ENCODE results near the gene GHR. TPM values are rescaled to one million over a fixed set of nuclear protein-coding genes. Genes with fewer than 3 reads are reported as not detected.

The GHR gene
- total and polyA plus RNA-seq, 2 of the 8 experiments (the other 6 are each of a cell fraction or from before 2014, with no cell fraction given), result 0.15 to 0.19 TPM

- ChIA-PET CTCF (ENCODE audit: partially characterized antibody) (interaction anchor here (0.6 to 5.6 kb wide), 46 partner anchors 8 to 1016 kb away, joined by 3 to 26 read pairs (median 4); partner anchors contain the start of gene GHR), POLR2A (ENCODE audit: partially characterized antibody) (no interaction called here)
- 47% methylated on average over 4 of the region's 4 CpGs; no CpG with 5 or more reads in 1 of the 2 experiments for WGBS, 2 experiments (ENCODE audit: extremely low coverage in 1 of 2, insufficient coverage in 1 of 2, insufficient read length in 1 of 2, insufficient replicate concordance in 2 of 2, low coverage in 1 of 2, low lambda C conversion rate in 2 of 2, missing lambda C conversion rate in 1 of 2)
- Histone ChIP-seq H3K18ac (ENCODE audit: extremely low read depth, low read length) (no peak overlapping the region), H2BK20ac (ENCODE audit: low read length) (no peak overlapping the region), H3K56ac (replicated peaks; ENCODE audit: insufficient read length, low read depth, low read length) (no peak overlapping the region), H3K36me3 (ENCODE audit: control insufficient read depth in 2 of 4, insufficient read depth in 4 of 4, low read length in 3 of 4) (no peaks in the 10 kb centered on the region), H3K4ac (replicated peaks; ENCODE audit: insufficient read length, low read depth, low read length) (no peak overlapping the region), H2AK5ac (ENCODE audit: low read depth, low read length) (no peak overlapping the region), H2AFZ (ENCODE audit: low read length) (no peak overlapping the region), H2BK12ac (ENCODE audit: low read depth, low read length) (no peak overlapping the region), H3K14ac (ENCODE audit: insufficient read length) (no peak overlapping the region), H2BK120ac (replicated peaks; ENCODE audit: low read depth, low read length) (no peak overlapping the region), H4K5ac (ENCODE audit: insufficient read length, low read depth, low read length) (no peak overlapping the region), H3K23ac (ENCODE audit: insufficient read length) (no peak overlapping the region), H2BK15ac (ENCODE audit: low read length) (no peak overlapping the region), H3K4me2 (ENCODE audit: insufficient read depth in 1 of 2, low read depth in 2 of 2, low read length in 2 of 2) (no peak overlapping the region), H3K4me3 (ENCODE audit: extremely low read depth in 1 of 4, insufficient read depth in 2 of 4, low read depth in 3 of 4, low read length in 4 of 4) (no peak overlapping the region), H3K27me3 (replicated peaks in 1 of 4; ENCODE audit: control insufficient read depth in 3 of 4, extremely low read depth in 1 of 4, insufficient read depth in 3 of 4, low read length in 3 of 4) (no peaks in the 10 kb centered on the region), H3K27ac (ENCODE audit: low read depth, low read length) (no peak overlapping the region), H4K91ac (replicated peaks; ENCODE audit: insufficient read length, low read length) (no peak overlapping the region), H3K9ac (replicated peaks in 1 of 4; ENCODE audit: extremely low read depth in 1 of 4, low read depth in 3 of 4, low read length in 3 of 4) (no peak overlapping the region), H3K23me2 (ENCODE audit: low read depth, low read length) (no peaks in the 10 kb centered on the region), H3K79me1 (ENCODE audit: low read depth, low read length) (no peaks in the 10 kb centered on the region), H3K4me1 (replicated peaks in 1 of 4; ENCODE audit: control insufficient read depth in 3 of 4, insufficient read depth in 4 of 4, low read length in 3 of 4) (peaks cover 0 to 3% (median 0%) of the 10 kb centered on the region in 4 experiments; a peak in 1 of 7 replicates), H4K20me1 (replicated peaks in 1 of 2; ENCODE audit: control insufficient read depth in 1 of 2, insufficient read depth in 2 of 2, low read length in 2 of 2) (no peaks in the 10 kb centered on the region), H2BK5ac (ENCODE audit: low read depth, low read length) (no peak overlapping the region), H3K79me2 (ENCODE audit: control insufficient read depth in 1 of 2, insufficient read depth in 2 of 2, low read length in 2 of 2) (no peaks in the 10 kb centered on the region), H4K8ac (ENCODE audit: extremely low read depth, insufficient read depth, low read length) (no peak overlapping the region), H3K9me3 (ENCODE audit: insufficient read depth in 2 of 2, low read depth in 1 of 2, low read length in 1 of 2) (no peaks in the 10 kb centered on the region)
- peak in 1 of 2 experiments; percentile 54 for DNase-seq (ENCODE audit: low read depth in 1 of 2, low spot score in 2 of 2)
- FAIRE-seq, result peak; percentile 65
- TF ChIP-seq HDAC2 (IDR thresholded peaks at IDR 0.05; ENCODE audit: borderline replicate concordance in 1 of 2, low read depth in 2 of 2, low read length in 2 of 2), result 0 out of 4 replicates have a peak, but pooled peaks of 1 of the 2 experiments have one; percentile 26
- TF ChIP-seq USF2 (IDR thresholded peaks at IDR 0.05; ENCODE audit: low read length), result no peak
- peak; percentile 45; the same call in 1 of the 2 replicates for TF ChIP-seq CREB1 (IDR thresholded peaks at IDR 0.05)
- no peak for TF ChIP-seq KDM5A (IDR thresholded peaks at IDR 0.05; ENCODE audit: low read length)
- TF ChIP-seq RAD21 (IDR thresholded peaks at IDR 0.05 in 1 of 2, conservative IDR thresholded peaks at IDR 0.05 in 1 of 2; ENCODE audit: low read depth in 2 of 2, low read length in 2 of 2), result peak; percentile 85 to 90
- TF ChIP-seq TEAD4 (IDR thresholded peaks at IDR 0.05; ENCODE audit: low read depth, low read length), result peak; percentile 36; the same call in 1 of the 2 replicates
- TF ChIP-seq RBBP5 (IDR thresholded peaks at IDR 0.05; ENCODE audit: borderline replicate concordance, low read depth, low read length), result no peak
- peak; percentile 85 for TF ChIP-seq CEBPB (IDR thresholded peaks at IDR 0.05; ENCODE audit: low read depth, low read length)
- no peak for TF ChIP-seq CHD1 (IDR thresholded peaks at IDR 0.05; ENCODE audit: low read depth, low read length)
- TF ChIP-seq, protein P1, sequence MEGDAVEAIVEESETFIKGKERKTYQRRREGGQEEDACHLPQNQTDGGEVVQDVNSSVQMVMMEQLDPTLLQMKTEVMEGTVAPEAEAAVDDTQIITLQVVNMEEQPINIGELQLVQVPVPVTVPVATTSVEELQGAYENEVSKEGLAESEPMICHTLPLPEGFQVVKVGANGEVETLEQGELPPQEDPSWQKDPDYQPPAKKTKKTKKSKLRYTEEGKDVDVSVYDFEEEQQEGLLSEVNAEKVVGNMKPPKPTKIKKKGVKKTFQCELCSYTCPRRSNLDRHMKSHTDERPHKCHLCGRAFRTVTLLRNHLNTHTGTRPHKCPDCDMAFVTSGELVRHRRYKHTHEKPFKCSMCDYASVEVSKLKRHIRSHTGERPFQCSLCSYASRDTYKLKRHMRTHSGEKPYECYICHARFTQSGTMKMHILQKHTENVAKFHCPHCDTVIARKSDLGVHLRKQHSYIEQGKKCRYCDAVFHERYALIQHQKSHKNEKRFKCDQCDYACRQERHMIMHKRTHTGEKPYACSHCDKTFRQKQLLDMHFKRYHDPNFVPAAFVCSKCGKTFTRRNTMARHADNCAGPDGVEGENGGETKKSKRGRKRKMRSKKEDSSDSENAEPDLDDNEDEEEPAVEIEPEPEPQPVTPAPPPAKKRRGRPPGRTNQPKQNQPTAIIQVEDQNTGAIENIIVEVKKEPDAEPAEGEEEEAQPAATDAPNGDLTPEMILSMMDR (IDR thresholded peaks at IDR 0.05; ENCODE audit: control extremely low read depth in 1 of 3, insufficient read depth in 1 of 3, low read depth in 1 of 3, low read length in 3 of 3), result peak; percentile 16 to 86 (median 76)
Observed at GRCh38 chr5:42583322-42583721, 160.1 kb downstream of the GHR start.

All from H1 (cell line).